Esophagus muscularis mucosa (tissue), 4 donors: Measurements from ENCODE around the gene FAAP100. TPM values are rescaled to one million over a fixed set of nuclear protein-coding genes. Genes with fewer than 3 reads are reported as not detected.

Source experiments
- DNase-seq: peaks from one replicate; pipeline ENCODE4 v3.0.0-alpha.2; 2017; ENCODE audit errors: extremely low spot score
- H3K27ac ChIP-seq, 4 donors: fragments of 200-600 bp; sonication (generic); replicated peaks in 1 of 4; 1 replicate in 3 of 4; 2 replicates in 1 of 4; pipeline ENCODE4 v1.5.1; 2016 to 2019; ENCODE audit warnings: mild to moderate bottlenecking in 1 of 4
- H3K27me3 ChIP-seq, 4 donors: fragments of 200-600 bp; sonication (generic); one replicate each; pipeline versions ENCODE4 v1.5.1 to v1.6.0; 2016 to 2019
- H3K36me3 ChIP-seq, 4 donors: fragments of 200-600 bp; sonication (generic); one replicate each; pipeline ENCODE4 v1.5.1; 2016 to 2019
- H3K4me1 ChIP-seq, 4 donors: fragments of 200-600 bp; sonication (generic); one replicate each; pipeline ENCODE4 v1.5.1; 2016 to 2019
- H3K4me3 ChIP-seq, 4 donors: fragments of 200-600 bp; sonication (generic); 1 replicate in 2 of 4; 2 replicates in 2 of 4; pipeline ENCODE4 v1.5.1; 2016 to 2019; ENCODE audit warnings: mild to moderate bottlenecking in 4 of 4, moderate library complexity in 1 of 4
- H3K9me3 ChIP-seq, 4 donors: fragments of 200-600 bp; sonication (generic); 1 replicate in 3 of 4; 2 replicates in 1 of 4; pipeline ENCODE4 v1.5.1; 2016 to 2019
- EP300 ChIP-seq: sonication (generic); formaldehyde crosslinking; IDR thresholded peaks from one replicate; pipeline ENCODE4 v1.6.1; 2017; ENCODE audit warnings: antibody characterized with exemption
- POLR2A ChIP-seq: fragments of 450-650 bp; IDR thresholded peaks from one replicate; pipeline ENCODE4 v1.6.1; 2017; ENCODE audit warnings: antibody characterized with exemption, moderate library complexity, mild to moderate bottlenecking, low read depth
- POLR2AphosphoS5 ChIP-seq, 2 donors: sonication (generic); formaldehyde crosslinking; IDR thresholded peaks; one replicate each; pipeline ENCODE4 v1.6.1; 2017; ENCODE audit warnings: antibody characterized with exemption in 2 of 2
- WGBS: methylation state at CpG from one replicate; pipeline ENCODE4 v1.1.5; 2018; 5-methylcytosine and 5-hydroxymethylcytosine counted together
- intact Hi-C: fragments of 100-400 bp; cut with DNase I; formaldehyde crosslinking; loops from one replicate; pipeline ENCODE4 v1.15.1; 2023
- total RNA-seq, 4 donors: library from RNA; depleted of rRNA; stranded (reverse); fragments of >200 nt; gene quantifications; one replicate each; pipeline versions ENCODE4 v1.1.0 to v1.2.1, GENCODE V29; 2016
- TF ChIP-seq, protein P1 (sequence below), 3 experiments: fragments of 200-600 bp in 2 of 3; fragments of 450-650 bp in 1 of 3; sonication (generic) in 2 of 3; IDR thresholded peaks; one replicate each; pipeline ENCODE4 v1.5.1; 2017 to 2019; ENCODE audit warnings: antibody characterized with exemption in 3 of 3, mild to moderate bottlenecking in 2 of 3, moderate library complexity in 1 of 3

Gene FAAP100
- total RNA-seq, 4 donors from 2014 or later, result 13.7 to 33.3 (median 18.6) TPM

DNA sequence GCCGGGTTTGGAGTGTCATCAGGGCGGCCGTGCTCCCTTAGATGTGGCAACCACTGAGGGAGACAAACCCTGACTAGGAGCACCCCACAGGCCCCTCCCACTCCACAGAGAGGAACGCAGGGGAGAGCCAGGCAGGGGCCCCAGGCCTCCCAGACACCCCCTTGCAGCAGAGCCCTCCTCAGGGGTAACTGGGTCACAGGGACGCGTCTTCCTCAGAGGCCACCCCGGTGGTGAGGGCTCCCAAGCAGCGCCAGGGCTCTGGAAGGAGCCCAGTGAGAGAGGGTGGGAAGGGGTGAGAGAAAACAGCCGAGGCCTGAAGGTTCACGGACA is 12.6 kb downstream of the FAAP100 start:
- intact Hi-C loops, result no loop called here
- no peak for DNase-seq
- no peak overlapping the region for H3K4me3 ChIP-seq
- 85% methylated on average over 5 of the region's 10 CpGs for WGBS
- H3K4me1 ChIP-seq, result peaks cover 15 to 23% (median 17%) of the 10 kb centered on the region in 4 donors
- H3K36me3 ChIP-seq, result peaks cover 15 to 64% (median 62%) of the 10 kb centered on the region in 4 donors
- peaks cover 10 to 39% (median 24%) of the 10 kb centered on the region in 4 donors for H3K27me3 ChIP-seq
- H3K27ac ChIP-seq, result no peak overlapping the region
- TF ChIP-seq EP300, result no peak
- no peak for TF ChIP-seq POLR2A
- no peaks in the 10 kb centered on the region for H3K9me3 ChIP-seq

DNA sequence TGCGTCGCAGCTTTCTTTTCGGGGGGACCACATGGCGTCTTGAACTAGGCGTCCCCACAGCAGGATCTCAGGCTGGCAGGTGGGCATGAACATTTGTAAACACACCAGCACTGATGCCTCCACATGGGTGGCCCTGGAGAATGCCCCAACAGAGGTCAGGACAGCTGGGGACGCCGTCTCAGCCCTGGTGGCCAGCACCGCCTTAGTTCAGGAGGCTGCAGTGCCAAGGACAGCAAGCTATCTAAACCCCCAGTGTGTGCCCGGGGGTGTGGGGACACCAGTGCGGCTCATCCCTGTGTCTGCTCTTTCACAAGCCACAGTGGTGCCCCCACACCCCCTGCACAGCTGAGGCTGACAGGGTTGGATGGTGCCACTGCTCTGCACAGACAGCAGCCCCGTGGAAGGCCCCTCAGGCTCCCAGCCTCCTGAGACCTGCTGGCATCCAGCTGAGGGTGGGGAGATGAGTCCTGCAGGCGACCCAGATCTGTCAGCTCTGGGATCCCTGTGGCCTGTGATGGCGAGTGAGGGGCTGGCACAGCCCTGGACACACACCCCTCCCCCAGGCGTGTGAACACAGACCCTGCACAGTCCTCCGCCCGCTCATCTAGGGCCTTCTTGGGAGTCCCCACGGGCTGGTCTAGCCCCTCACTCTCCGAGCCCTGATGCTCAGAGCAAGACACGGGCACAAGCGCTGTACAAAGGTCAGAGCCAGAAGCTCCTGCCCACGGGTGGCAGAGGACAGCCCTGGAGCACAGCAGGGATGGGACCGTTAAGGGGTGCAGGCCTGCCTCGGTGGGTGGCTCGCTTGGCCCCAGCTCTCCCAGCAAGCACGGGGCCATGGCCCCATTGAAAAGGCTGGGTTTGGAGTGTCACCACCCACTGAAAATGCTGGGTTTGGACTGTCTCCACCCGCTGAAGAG is 13.2 kb downstream of the FAAP100 start:
- WGBS, result 95% methylated on average over 11 of the region's 26 CpGs
- H3K4me1 ChIP-seq, result peaks cover 15 to 23% (median 17%) of the 10 kb centered on the region in 4 donors
- no peak for DNase-seq
- intact Hi-C loops, result no loop called here
- no peak overlapping the region for H3K4me3 ChIP-seq
- no peaks in the 10 kb centered on the region for H3K9me3 ChIP-seq
- H3K36me3 ChIP-seq, result peaks cover 15 to 58% (median 56%) of the 10 kb centered on the region in 4 donors
- peaks cover 10 to 45% (median 26%) of the 10 kb centered on the region in 4 donors for H3K27me3 ChIP-seq
- H3K27ac ChIP-seq, result no peak overlapping the region
- TF ChIP-seq EP300 (no peak), POLR2AphosphoS5 (IDR thresholded peaks at IDR 0.05) (no peak), POLR2A (no peak)
- TF ChIP-seq, protein P1, sequence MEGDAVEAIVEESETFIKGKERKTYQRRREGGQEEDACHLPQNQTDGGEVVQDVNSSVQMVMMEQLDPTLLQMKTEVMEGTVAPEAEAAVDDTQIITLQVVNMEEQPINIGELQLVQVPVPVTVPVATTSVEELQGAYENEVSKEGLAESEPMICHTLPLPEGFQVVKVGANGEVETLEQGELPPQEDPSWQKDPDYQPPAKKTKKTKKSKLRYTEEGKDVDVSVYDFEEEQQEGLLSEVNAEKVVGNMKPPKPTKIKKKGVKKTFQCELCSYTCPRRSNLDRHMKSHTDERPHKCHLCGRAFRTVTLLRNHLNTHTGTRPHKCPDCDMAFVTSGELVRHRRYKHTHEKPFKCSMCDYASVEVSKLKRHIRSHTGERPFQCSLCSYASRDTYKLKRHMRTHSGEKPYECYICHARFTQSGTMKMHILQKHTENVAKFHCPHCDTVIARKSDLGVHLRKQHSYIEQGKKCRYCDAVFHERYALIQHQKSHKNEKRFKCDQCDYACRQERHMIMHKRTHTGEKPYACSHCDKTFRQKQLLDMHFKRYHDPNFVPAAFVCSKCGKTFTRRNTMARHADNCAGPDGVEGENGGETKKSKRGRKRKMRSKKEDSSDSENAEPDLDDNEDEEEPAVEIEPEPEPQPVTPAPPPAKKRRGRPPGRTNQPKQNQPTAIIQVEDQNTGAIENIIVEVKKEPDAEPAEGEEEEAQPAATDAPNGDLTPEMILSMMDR (IDR thresholded peaks at IDR 0.05), result no peak

DNA sequence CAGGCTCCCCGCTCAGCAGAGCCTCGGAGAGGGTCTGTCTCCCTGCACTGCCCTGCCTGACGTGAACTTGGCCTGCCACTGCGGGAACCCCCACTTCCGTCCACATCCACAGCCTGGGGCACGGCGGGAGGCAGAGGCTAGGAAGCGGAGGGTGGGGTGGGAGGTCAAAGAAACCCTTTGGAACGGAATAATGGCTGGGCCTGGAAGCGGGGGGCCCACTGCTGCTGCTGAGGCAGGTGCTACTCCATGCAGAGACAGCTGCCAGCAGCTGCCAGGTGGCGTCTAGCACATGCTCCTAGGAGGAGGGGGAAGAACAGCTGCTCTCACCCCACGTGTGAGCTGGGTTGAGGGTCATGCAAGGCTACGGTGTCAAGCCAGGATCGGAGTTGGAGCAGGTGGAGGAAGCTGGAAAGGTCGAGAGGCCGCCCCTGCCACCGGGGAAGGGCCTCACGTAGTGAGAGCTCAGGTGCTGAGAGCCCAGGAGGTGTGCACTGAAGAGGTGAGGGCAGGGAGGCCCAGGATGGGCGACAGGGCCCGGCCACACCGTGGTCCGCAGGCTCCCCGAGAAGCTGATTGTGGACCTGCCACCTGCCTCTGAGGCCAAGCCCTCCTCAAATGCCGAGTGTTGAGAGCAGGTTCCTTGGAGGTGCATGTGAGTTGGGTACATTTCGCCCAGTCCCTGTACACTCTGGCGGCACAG is 14.1 kb downstream of the FAAP100 start:
- H3K4me1 ChIP-seq, result peaks cover 15 to 23% (median 17%) of the 10 kb centered on the region in 4 donors
- TF ChIP-seq EP300 (no peak), POLR2A (no peak), POLR2AphosphoS5 (IDR thresholded peaks at IDR 0.05) (no peak)
- TF ChIP-seq, protein P1 (IDR thresholded peaks at IDR 0.05), result no peak
- 75% methylated on average over 19 of the region's 26 CpGs for WGBS
- H3K27me3 ChIP-seq, result peaks cover 10 to 54% (median 26%) of the 10 kb centered on the region in 4 donors
- intact Hi-C loops, result no loop called here
- no peak overlapping the region for H3K27ac ChIP-seq
- H3K4me3 ChIP-seq, result no peak overlapping the region
- peaks cover 14 to 49% (median 47%) of the 10 kb centered on the region in 4 donors for H3K36me3 ChIP-seq
- H3K9me3 ChIP-seq, result no peaks in the 10 kb centered on the region
- no peak for DNase-seq

DNA sequence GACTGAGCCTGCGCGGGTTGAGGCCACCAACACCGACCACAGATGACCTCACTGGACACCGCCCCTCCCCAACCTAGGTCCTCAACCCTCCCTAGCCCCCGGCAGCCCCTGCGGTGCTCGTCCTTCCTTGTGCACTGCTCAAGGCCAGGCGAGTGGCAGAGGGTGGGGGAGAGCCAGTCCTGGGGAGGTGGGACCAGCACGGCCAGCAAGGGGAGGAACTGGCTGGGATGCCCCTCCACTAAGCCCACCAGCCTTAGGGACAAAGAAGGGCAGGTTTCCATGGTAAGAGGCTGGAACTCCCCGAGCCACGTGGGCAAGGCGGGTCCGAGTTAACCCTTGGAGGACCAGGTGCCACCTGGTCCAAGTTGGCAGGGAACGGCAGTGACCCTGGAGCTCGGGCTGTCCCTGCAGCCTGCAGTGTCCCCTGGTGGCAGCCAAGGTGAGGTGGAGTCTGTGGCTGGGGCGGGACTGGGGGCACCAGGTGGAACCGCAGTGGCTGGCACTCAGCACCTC is 14.8 kb downstream of the FAAP100 start:
- H3K4me3 ChIP-seq, result no peak overlapping the region
- no peak overlapping the region for H3K27ac ChIP-seq
- H3K4me1 ChIP-seq, result peaks cover 15 to 23% (median 17%) of the 10 kb centered on the region in 4 donors
- TF ChIP-seq, protein P1 (IDR thresholded peaks at IDR 0.05), result peak; percentile 49 to 69 (median 68)
- no peak for TF ChIP-seq POLR2A
- TF ChIP-seq POLR2AphosphoS5 (IDR thresholded peaks at IDR 0.05), result peak in 1 of 2 donors; percentile 5
- no peak for TF ChIP-seq EP300
- WGBS, result no CpG with 5 or more reads among the region's 17 CpGs
- H3K27me3 ChIP-seq, result peaks cover 10 to 56% (median 26%) of the 10 kb centered on the region in 4 donors
- H3K36me3 ChIP-seq, result peaks cover 10 to 43% (median 41%) of the 10 kb centered on the region in 4 donors
- H3K9me3 ChIP-seq, result no peaks in the 10 kb centered on the region
- DNase-seq, result no peak
- intact Hi-C loops, result no loop called here
